HG03571 (cell line): ENCODE data around the gene SPOP.
"Not testable (repeated sequence)": the region's sequence is repeated elsewhere in the genome, so short reads cannot be mapped to it uniquely, and the experiment has no call there.

Experiments used
- ATAC-seq: cut with Tn5 transposase; IDR thresholded peaks from one replicate; pipeline ENCODE4 v1.9.1; 2021; ENCODE audit not compliant: unreplicated experiment

The SPOP gene

DNA sequence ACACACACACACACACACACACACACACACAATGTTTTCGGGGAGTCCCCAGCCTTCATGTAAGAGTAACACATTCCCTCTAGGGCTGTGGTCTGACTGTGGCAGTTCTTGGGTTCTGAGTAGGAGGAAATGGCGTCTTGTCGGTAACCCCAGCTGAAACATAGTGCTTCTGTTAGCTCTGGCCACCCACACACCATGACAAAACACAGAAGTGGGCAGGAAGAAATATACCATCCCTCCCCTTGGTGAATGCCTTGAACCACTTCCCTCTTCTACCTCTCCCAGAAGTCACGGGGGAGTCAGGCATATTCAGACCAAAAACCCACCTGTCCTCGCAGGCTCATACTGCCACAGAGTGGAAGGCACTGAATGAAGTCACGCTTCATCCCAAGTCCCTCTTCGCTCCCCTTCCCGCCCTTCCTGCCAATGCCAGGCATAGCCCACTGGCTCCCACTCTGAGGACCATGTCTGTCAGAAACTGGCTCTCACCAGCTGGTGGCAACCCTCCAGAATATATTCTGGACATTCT lies 18.4 kb upstream of the SPOP start:
- no peak for ATAC-seq

DNA sequence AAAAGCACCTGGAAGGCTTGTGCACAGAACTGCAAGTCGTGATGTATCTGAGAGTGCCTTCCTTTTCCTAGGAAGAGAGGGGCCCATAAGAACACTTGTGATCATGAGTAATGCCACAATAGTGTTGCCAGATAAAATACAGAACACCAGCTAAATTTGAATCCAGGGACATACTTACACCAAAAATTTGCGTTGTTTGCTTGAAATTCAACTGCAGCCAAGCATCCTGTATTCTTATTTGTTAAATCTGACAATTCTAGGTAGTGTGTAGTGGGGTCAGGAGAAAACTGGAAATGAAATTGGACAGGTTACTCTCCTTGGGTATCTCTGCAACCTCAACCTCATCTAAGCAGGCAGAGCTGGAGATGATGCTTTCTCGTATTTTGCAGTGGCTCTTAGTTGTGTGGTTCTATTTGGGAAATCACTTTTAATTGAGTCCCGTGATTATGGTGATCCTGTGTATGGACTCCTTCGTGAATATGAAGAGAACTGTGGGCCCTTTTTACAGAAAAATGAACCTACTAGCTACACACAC lies 17.9 kb upstream of the SPOP start:
- ATAC-seq = no peak

DNA sequence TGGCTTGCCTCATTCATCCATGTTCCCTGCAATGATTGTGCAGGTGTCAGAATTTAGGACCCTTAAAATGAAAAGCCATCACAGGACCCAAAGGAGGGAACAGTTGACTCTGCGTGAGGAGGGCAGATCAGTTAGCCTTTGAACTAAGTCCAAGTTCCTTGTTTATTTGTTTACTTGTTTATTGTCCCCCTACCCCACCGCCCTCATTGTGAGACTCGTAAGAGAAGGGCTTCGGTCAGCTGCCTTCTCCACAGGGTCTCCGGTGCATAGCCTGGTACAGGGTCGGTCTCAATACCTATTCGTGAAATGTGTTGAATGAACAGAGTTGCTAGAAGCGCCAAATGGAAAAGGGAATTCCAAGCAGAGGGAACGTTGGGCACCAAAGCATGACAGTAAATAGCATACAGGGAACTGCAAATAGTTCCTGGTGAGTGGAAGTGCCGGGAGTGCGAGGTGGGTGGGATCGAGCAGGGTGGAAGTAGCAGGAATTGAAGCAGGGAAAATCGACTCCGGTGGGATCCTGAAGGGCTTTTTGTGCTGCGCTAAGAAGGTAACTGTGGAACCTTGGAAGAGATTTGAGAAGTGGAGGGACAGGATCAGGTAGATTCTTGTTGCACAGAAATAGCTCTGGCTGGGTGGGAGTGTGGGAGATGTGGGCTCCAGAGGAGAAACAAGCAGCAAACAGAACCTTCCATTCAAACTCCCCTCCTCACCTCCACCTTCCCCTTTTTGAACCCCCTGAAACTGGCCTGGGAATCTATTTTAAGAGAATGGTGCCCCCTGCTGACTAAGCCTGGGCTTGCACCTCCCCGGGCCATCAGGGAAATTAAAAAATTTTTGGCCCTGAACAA lies 17.2 kb upstream of the SPOP start:
- no peak for ATAC-seq

GRCh38 chr17:49692751-49693150 lies 14.9 kb upstream of the SPOP start:
- no peak for ATAC-seq

DNA sequence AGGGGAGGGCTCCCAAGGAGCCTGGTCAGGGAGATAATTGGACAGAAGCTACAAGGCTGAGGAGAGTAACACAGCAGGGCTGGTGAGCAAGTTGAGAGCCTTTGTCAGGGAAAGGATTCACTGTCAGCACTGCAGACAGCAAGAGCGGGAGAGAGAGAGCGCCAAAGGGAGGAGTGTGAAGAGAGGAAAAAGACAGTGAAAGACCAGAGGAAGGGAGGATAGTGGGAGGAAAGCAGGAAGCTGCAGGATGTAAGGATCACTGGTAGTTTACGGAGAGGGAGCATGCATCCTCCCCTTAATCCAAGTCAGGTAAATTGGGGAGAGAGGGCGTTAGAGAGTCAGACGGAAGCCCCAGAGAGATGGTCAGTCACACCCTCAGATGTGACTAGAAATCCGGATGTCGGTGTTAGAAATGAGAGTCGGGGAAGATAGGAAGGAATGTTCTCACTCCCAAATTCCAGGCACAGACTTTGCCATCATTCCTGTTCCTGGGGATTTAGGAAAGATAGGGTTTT lies 13.8 kb upstream of the SPOP start:
- ATAC-seq = no peak

DNA sequence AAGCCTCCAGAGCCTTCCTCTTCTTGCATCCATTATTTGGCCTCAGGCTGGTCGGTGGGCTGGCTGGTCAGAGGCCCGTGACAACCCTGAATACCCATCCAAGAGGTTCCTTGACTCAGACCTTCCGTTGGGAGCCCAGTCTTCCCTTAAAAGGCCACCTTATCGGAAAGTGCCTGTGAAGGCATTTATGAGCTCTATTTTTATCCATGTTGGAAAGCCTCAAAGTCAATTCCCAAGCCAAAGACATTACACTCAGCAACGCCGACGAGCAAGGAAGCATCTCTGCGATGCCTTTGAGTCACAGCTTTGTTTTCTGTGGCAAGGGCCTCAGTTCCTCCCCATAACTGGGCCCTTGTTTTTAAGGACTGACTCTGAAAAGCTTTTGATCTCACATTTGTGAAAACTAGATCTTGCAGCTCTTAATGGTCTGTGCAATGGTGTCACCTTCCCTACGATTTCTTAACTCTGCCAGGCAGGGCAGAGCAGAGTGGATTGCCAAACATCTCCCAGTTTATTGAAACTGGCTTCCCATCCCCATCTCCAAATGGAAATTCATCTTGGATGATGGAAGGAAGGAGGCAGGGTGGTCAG lies 13.3 kb upstream of the SPOP start:
- no peak for ATAC-seq

DNA sequence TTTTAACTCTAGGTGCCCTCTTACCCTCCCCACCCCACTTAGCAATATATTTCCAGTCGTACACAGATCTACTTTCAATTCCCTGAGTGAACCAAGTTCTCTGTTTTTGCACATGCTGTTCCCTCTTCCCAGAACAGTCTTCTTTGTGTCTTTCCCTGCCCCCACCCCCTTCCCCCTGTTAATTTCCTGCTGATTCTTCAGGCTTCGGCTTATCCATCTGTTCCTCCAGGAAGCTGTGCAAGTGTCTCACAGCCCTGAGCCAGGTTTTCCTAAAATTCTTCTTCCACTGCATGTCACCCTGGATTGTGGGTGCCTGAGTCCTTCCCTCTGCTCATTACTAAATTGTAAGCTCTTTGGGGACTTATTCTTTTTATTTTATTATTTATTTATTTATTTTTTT lies 12.4 kb upstream of the SPOP start:
- no peak for ATAC-seq

DNA sequence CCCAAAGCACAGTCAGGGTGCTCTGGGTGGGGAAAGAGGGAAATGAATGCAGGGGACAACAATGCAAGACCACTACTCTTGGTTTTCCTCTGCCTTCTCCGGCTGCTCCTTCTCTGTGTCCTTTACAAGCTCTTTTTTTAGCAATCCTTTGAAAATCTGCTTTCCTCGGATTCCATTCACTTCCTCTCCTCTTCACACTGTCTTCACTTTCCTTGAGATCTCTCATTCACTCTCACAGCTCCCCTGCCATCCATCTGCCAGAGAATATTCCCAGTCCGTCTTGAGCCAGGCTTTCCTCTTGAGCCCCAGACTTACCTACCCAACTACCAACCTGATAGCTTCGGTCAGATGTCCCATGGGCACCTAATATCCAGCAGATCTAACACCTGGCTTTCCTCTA lies 11.0 kb upstream of the SPOP start:
- ATAC-seq = no peak

- ATAC-seq = no peak
These were observed 10.1 kb upstream of the SPOP start for GRCh38 chr17:49687878-49688491.

DNA sequence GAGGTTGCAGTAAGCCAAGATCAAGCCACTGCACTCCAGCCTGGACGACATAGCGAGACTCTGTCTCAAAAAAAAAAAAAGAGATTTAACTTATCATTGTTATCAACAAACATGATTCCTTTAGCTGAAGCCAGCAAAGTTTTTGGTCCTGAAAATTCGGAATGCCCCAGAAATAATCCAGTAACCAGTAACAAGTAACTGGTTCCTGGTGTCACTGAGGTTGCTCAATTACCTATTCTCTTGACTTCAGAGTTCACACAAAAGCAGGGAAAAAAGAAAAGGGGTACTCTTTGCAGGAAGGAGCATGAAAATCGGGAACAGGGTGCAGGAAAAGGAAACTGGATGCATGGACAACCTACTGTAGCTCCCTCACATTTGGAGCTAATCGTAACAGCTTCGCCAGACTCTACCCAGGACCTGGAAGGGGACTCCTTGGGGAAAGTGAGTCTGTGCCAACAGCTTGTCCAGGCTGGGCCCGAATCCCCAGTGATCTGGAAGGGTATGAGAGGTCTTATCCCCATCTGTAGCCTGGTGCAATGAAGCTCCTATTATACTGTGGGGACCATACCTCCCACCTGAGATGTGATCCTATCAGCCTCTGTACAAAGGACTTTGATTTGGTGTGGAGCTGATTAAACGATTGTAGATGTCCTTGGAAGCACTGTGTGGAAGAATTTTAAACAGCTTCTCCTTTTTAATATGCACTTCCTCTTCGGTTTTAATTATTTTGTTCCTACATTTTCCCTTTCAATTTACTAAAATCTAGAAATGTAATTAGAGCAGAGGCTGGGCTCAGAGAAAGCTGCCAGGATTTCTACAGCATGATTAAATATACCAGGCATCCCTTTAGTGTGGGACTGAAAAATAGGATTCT lies 3.4 kb upstream of the SPOP start:
- no peak for ATAC-seq

DNA sequence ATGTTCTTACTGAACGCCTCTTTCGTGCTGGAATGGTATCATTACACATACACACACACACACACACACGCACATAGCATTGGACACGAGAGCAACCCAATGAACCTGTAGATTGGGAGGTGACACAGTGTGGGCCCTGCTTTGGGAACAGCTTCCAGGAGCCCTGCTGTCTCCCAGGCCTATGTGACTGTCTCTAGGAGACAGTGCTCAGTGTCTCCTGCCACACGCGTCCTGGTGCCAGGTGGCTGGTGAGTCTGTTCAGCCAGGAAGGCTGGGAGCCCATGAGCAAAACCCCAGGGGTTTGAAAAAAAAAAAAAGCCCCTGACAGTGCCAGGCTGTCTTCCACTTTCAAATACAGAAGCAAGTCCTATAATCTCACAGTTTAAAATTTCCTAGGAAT lies 2.4 kb upstream of the SPOP start:
- ATAC-seq = no peak

- peak; percentile 35 for ATAC-seq
These were observed 564 bp downstream of the SPOP start for GRCh38 chr17:49677134-49677932.

DNA sequence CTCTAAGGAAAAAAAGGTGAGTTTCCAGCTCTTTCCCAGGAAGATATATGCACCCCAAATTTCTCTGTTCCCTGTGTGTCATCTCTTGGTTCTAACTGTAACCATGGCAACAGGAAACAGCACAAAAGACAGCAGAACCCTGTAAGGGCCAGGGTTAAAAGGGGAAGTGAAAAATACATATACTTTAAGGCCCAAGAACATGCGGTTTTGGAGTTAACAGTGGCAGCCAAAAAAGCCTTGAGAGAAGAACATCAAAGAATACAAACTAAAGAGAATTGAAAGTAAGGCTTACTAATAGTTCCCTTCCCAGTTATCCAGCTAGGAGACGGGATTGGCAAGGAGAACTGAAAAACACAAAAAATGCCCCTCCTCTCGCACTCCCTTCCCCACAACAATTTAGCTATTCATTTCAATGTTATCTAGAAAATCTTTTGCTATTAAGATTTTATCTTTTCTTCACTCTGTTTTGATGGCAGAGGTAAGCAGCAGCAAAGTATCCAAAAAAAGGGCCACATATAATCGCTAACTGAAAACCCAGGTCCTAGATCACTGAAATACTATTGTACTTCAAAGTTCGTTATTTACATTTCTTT lies 1.5 kb downstream of the SPOP start:
- peak; percentile 66 for ATAC-seq

DNA sequence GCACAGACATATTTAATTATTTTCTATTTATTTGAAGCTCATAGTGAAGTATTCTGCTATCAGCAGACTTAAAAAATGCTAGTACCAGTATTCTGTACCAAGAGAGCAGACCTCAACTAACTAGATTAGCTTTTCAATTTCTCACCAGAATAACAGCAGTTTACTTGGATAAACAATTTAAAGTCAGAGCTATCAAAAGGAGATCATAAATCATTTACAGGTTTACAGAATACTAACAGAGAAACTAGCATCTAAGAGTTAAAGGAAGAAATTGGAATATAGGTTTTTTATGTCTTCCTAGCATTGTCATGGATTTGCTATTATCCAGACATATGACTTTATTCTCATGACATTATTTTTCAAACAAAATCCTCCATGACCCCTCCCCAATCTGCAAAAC lies 3.4 kb downstream of the SPOP start:
- no peak for ATAC-seq

GRCh38 chr17:49673679-49674078 lies 4.2 kb downstream of the SPOP start:
- not testable (repeated sequence) for ATAC-seq

GRCh38 chr17:49670641-49671040 lies 7.3 kb downstream of the SPOP start:
- no peak for ATAC-seq

GRCh38 chr17:49670002-49670401 lies 7.9 kb downstream of the SPOP start:
- no peak for ATAC-seq

GRCh38 chr17:49667854-49668253 lies 10.0 kb downstream of the SPOP start:
- ATAC-seq = no peak

DNA sequence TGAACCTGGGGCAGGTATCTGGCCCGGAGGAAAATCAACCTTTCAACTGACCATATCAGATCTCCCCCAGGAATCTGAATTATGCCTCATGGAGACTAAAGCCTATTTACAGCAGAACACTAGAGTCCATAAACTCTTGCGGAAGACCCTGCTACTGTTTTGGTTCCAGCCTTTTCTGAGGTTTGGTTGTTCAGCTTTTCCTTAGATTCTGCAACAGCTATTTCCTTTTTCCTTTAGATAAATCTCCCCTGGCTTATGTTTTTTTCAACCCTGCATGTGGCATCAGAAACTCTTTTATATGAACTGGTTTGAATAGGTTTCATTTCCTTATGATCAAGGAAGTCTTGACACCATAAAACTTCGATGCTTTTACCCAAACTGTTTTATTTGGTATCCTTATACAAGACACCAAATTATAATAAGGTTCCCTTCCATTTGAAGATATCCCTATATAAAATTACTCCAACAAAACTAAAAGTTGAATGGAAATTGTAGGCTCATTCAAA lies 13.1 kb downstream of the SPOP start:
- no peak for ATAC-seq
